ENCODE data around the gene CLASRP. TPM values are rescaled to one million over a fixed set of nuclear protein-coding genes. Genes with fewer than 3 reads are reported as not detected.

Gene CLASRP
- total and polyA plus RNA-seq, 2 of the 8 experiments (the other 6 are each of a cell fraction or from before 2014, with no cell fraction given) = 22.3 to 71.7 TPM

- 88% methylated on average over 12 of the region's 12 CpGs; no CpG with 5 or more reads in 1 of the 2 experiments for WGBS, 2 experiments (ENCODE audit: extremely low coverage in 1 of 2, insufficient coverage in 1 of 2, insufficient read length in 1 of 2, insufficient replicate concordance in 2 of 2, low coverage in 1 of 2, low lambda C conversion rate in 2 of 2, missing lambda C conversion rate in 1 of 2)
- no peaks in the 10 kb centered on the region for H3K27me3 ChIP-seq (replicated peaks in 1 of 4; ENCODE audit: control insufficient read depth in 3 of 4, extremely low read depth in 1 of 4, insufficient read depth in 3 of 4, low read length in 3 of 4)
Observed at GRCh38 chr19:44993926-44994537, 44.8 kb upstream of the CLASRP start.

More at GRCh38 chr19:44993926-44994537, 44.8 kb upstream of the CLASRP start:
- Histone ChIP-seq H3K9ac (replicated peaks in 1 of 4; ENCODE audit: extremely low read depth in 1 of 4, low read depth in 3 of 4, low read length in 3 of 4) (no peak overlapping the region), H4K8ac (ENCODE audit: extremely low read depth, insufficient read depth, low read length) (no peak overlapping the region; the same call in 1 of the 2 replicates), H3K4me2 (ENCODE audit: insufficient read depth in 1 of 2, low read depth in 2 of 2, low read length in 2 of 2) (no peak overlapping the region), H2BK5ac (ENCODE audit: low read depth, low read length) (no peak overlapping the region), H2BK12ac (ENCODE audit: low read depth, low read length) (no peak overlapping the region), H3K18ac (ENCODE audit: extremely low read depth, low read length) (no peak overlapping the region), H3K14ac (ENCODE audit: insufficient read length) (no peak overlapping the region), H3K4me3 (ENCODE audit: extremely low read depth in 1 of 4, insufficient read depth in 2 of 4, low read depth in 3 of 4, low read length in 4 of 4) (no peak overlapping the region), H3K36me3 (ENCODE audit: control insufficient read depth in 2 of 4, insufficient read depth in 4 of 4, low read length in 3 of 4) (peaks cover 0 to 22% (median 2%) of the 10 kb centered on the region in 4 experiments; a peak in 4 of 8 replicates), H2BK120ac (replicated peaks; ENCODE audit: low read depth, low read length) (no peak overlapping the region), H3K23me2 (ENCODE audit: low read depth, low read length) (no peaks in the 10 kb centered on the region), H3K23ac (ENCODE audit: insufficient read length) (no peak overlapping the region), H4K20me1 (replicated peaks in 1 of 2; ENCODE audit: control insufficient read depth in 1 of 2, insufficient read depth in 2 of 2, low read length in 2 of 2) (peaks cover 0 to 7% of the 10 kb centered on the region in 2 experiments), H2AK5ac (ENCODE audit: low read depth, low read length) (no peak overlapping the region), H3K4ac (replicated peaks; ENCODE audit: insufficient read length, low read depth, low read length) (no peak overlapping the region), H3K4me1 (replicated peaks in 1 of 4; ENCODE audit: control insufficient read depth in 3 of 4, insufficient read depth in 4 of 4, low read length in 3 of 4) (no peaks in the 10 kb centered on the region), H3K79me1 (ENCODE audit: low read depth, low read length) (no peaks in the 10 kb centered on the region; the same call in 1 of the 2 replicates), H3K79me2 (ENCODE audit: control insufficient read depth in 1 of 2, insufficient read depth in 2 of 2, low read length in 2 of 2) (no peaks in the 10 kb centered on the region), H4K5ac (ENCODE audit: insufficient read length, low read depth, low read length) (no peak overlapping the region), H4K91ac (replicated peaks; ENCODE audit: insufficient read length, low read length) (no peak overlapping the region), H2BK15ac (ENCODE audit: low read length) (no peak overlapping the region), H3K27ac (ENCODE audit: low read depth, low read length) (no peak overlapping the region), H2AFZ (ENCODE audit: low read length) (no peak overlapping the region), H2BK20ac (ENCODE audit: low read length) (no peak overlapping the region), H3K9me3 (ENCODE audit: insufficient read depth in 2 of 2, low read depth in 1 of 2, low read length in 1 of 2) (no peaks in the 10 kb centered on the region), H3K56ac (replicated peaks; ENCODE audit: insufficient read length, low read depth, low read length) (no peak overlapping the region)
- no peak for DNase-seq (ENCODE audit: low read depth in 1 of 2, low spot score in 2 of 2)
- TF ChIP-seq RFX5 (IDR thresholded peaks at IDR 0.05; ENCODE audit: borderline replicate concordance, low read depth, low read length) (no peak), ASH2L (IDR thresholded peaks at IDR 0.05; ENCODE audit: low read length) (no peak)
- ChIA-PET CTCF (ENCODE audit: partially characterized antibody) (interaction anchor here (3.3 kb wide), 1 partner anchor 65 kb away, joined by 11 read pairs; no protein-coding TSS in a partner anchor), POLR2A (ENCODE audit: partially characterized antibody) (interaction anchor here (0.7 to 1.8 kb wide), 5 partner anchors 13 to 104 kb away, joined by 3 to 4 read pairs (median 3); no protein-coding TSS in a partner anchor)
- no peak for FAIRE-seq

All from H1 (cell line).